Cerebellar cortex (tissue), 1 donor: ENCODE results near the gene EBP.
"Not testable (repeated sequence)": the region's sequence is repeated elsewhere in the genome, so short reads cannot be mapped to it uniquely, and the experiment has no call there.

Experiments
- DNase-seq: peaks from one replicate; pipeline ENCODE4 v3.0.0-alpha.2; 2015; ENCODE audit warnings: low spot score

Gene EBP

DNA sequence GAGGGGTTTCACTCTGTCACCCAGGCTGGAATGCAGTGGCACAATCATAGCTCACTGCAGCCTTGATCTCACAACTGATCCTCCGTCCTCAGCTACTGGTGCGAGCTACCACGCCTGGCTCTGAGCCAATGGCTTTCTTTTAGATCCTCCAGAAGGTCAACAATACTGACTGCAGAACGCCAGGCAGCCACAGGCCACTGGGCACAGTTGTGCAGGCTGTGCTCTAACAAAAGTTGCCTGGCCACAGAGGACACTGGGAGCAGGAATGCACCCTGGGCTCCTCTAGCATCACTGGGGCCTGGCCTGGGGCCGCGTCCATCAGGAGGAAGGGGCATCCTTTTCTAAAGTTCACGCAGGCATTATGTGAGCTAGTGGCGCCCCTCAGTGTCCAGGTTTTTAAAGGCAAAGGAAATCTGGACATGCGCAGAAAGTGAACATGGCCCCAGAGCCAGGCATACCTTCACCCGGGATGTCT is 27.7 kb upstream of the EBP start:
- peak; percentile 35 for DNase-seq

DNA sequence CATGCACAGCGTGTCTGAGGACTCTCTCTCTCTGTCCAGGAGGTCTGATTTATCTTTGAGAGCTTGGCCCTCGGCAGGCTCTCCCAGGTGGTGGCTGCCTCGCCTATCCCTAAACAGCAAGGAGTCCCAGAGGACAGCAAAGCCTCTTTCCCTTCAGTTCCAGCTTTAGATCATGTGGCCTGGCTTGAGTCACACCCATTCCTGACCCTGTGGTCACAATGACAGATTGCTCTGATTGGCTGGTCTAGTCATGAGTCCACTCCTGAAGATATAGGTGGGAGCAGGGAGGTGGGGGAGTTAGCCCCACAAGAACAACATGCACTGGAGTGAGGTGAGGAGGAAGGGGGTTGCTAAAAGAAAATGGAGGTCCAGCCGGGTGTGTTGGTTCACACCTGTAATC is 24.9 kb upstream of the EBP start:
- no peak for DNase-seq

DNA sequence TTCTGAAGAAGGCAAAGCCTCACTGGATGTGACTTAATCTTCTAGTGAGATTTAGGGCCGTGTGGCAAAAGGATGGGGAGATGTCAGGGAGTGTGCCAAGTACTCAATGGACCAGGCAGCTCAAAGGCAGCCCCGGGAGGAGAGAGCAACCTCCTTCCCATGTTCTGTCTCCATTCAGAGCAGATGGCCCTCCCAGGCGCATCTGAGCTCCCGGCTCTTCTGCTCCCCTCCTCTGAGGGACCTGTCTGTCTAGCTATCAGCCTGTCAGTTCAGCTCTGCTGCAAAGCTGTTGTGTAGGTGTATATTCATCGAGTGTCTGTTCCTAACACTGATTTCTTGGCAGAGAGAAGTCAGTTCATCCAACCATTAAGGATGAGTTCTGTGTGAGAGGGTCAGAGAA is 23.7 kb upstream of the EBP start:
- DNase-seq, result peak; percentile 38

DNA sequence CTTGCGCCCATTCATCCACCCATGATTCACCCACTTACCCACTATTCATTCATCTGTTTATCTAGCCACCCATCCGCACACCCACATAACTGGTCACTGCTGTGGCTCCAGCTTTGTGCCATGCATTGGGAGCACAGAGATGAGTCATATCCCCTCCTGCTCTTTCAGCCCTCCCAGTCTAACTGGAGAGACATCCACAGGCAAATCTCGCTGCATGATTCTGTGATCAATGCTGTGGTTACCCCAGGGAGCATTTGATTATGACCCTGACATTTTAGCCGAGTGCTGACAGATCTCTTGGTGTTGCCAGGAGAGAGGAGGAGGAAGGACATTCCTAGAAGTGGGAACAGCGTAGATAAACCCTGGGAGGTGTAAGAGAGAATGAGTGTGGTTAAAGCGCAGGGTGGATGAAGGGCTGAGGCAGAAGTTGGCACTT is 23.2 kb upstream of the EBP start:
- no peak for DNase-seq

DNA sequence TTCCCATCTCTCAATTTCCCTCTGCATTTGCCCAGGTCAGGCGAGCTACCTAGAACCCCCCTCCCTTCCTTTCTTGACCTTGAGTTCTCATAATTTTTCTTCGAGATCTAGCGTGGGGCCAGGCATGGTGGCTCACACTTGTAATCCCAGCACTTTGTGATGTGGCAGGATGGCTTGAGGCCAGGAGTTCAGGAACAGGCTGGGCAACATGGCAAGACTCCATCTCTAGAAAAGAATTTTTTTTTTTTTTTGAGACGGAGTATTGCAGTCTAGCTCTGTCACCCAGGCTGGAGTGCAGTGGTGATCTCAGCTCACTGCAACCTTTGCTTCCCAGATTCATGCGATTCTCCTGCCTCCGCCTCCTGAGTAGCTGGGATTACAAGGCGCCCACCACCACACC is 17.3 kb upstream of the EBP start:
- no peak for DNase-seq

DNA sequence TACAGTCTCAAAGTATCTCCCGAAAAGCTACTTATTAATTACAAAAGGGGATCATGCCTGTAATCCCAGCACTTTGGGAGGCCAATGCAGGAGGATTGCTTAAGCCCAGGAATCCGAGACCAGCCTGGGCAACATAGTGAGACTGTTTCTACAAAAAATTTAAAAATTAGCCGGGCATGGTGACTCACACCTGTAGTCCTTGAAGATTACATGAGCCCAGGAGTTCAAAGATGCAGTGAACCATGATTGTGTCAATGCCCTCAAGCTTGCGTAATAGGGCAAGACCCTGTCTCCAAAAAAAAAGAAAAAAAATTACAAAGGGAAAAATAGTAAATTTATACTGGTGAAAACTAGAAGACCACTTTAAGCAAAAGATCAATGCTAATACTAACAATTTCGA is 16.1 kb upstream of the EBP start:
- no peak for DNase-seq

DNA sequence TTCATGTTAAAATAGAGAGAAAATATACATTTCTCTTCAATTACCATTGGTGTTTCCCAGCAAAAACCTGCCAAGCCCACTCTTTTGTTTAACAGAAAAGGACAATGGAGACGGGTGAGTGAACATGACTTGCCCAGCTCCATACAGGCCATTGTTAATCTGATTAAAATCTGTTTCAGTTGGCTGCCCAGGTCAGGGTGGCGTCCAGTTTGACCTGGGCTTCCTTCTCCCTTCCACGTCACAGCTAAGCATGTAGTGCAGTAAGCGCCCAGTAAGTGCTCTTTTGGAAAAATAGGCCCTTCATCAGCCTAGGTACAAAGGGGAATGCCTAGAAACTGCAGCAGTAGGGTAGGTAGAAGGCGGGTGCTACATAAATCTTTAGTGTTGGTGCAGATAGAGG is 14.4 kb upstream of the EBP start:
- no peak for DNase-seq

DNA sequence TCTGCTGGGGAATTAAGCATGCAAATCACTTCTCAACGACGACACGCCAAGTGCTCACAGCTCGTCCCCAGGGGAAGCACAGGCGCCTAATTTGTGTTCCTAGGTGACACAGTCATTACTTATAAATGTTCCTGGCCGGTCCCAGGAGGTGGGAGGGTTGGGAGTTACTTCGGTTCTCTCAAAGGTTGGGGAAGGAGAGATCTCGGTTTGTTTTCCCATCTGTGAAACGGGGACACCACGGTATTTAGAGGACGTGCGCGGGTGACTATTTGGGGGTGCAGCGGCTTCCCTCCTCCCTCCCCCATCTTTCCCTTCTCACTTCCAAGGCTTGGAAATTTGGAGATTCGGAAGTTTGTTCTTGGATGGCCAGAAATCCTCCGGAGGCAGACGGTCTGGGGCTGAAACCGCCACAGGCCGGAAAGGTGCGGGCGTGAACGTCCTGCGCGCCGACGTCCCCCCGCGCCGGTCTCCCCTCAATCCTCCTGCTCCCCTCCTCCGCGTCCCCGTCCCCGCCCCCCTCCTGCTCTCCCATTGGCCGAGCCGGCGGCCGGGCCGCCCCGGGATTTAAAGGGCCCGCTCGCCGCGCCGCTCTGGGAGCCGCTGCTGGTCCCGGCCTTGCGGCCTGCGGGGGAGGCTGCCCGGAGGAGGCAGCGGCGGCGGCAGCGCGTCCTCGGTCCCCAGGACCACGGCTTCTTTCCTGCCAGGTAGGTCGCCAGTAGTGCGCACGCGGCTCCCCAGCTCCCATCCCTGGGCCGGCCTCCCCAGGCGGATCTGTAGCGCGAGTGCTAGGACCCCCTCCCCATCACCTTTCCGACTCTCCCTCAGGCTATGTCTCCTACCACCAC is 13.0 kb upstream of the EBP start, which contains the start of gene PORCN:
PORCN (plus strand) TSS at position 593 of the 845 bp plus-strand sequence. CDS start 829 bp downstream, outside the sequence.
- DNase-seq, result peak; percentile 75

DNA sequence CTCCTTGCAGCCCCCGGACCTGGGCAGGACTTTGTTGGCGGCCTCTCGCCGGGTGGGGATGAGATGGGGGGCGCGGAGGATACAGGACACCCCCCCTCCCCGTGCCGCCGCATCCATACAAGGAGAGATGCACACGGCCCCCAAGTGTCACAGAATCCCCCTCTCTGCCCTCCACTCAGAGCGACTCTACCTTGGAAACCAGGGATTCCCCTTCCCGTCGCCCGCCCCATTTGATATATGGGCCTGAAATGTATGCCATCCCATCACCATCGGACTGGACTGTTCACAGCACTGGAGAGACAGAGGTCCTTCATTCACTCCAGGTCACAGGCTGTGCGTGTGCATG is 12.4 kb upstream of the EBP start:
- no peak for DNase-seq

DNA sequence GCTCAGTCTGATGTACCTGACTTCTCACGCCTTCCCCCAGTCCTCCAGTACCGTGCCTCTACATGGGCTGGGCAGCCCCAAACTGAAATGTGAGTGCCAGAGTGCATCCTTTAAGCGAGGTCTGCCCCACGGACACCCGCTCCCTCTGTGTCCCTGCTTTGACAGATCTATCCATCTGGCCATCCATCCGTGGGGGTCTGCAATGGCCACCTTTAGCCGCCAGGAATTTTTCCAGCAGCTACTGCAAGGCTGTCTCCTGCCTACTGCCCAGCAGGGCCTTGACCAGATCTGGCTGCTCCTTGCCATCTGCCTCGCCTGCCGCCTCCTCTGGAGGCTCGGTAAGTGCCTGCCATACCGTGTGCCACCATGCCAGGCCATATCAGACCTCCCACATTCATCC is 12.0 kb upstream of the EBP start:
- DNase-seq, result peak; percentile 18

DNA sequence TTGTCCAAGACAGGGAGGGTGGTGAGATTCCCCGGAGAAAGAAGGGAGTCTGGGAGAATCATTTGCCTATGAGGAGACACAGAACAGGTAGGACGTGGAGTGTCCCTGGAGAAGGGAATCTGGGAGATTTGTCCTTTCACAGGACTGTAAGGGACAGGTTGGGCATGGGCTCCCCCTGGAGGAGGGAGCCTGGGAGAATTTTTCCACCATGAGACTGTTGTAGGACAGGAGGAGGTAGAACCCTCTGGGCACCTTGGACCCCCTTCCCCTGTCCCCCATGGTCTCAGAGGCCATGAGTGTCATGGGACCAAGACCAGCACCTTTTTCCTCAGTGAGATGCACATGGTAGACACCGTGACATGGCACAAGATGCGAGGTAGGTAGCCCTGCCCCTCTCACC is 10.0 kb upstream of the EBP start:
- DNase-seq, result peak; percentile 19

DNA sequence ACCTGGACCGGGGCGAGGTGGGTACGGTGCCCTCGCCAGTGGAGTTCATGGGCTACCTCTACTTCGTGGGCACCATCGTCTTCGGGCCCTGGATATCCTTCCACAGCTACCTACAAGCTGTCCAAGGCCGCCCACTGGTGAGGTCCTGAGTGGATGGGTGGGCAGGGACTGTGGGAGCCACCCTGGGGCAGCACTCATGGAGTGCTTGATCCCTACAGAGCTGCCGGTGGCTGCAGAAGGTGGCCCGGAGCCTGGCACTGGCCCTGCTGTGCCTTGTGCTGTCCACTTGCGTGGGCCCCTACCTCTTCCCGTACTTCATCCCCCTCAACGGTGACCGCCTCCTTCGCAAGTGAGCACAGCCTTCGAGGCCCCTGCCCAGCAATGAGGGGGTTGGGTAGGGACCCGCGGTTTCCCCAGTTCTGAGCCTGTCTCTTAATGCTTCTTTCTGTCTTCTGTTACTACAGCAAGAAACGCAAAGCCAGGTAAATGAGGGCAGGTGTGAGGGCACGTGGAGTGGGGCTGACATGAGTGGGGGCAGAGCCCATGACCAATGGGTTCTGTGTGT is 9.2 kb upstream of the EBP start:
- no peak for DNase-seq

DNA sequence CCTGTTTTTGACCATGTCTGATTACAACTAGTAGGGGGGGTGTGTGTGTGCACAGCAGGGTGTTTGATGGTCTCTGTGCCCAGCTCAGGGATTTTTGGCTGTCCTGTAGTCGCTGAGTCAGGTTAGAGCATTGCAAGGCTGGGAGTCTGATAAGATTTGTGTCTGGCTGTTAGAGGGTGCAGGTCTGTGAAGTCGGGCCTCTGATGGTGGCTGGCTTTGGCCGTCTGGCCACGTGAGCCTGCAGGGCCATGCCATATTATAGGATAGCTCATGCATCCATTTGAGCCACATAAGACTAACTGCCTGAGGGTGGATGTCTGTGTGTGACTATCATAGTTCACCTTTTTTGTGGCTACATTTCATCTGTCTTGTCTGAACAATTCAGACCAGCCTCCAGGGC is 7.9 kb upstream of the EBP start:
- no peak for DNase-seq

DNA sequence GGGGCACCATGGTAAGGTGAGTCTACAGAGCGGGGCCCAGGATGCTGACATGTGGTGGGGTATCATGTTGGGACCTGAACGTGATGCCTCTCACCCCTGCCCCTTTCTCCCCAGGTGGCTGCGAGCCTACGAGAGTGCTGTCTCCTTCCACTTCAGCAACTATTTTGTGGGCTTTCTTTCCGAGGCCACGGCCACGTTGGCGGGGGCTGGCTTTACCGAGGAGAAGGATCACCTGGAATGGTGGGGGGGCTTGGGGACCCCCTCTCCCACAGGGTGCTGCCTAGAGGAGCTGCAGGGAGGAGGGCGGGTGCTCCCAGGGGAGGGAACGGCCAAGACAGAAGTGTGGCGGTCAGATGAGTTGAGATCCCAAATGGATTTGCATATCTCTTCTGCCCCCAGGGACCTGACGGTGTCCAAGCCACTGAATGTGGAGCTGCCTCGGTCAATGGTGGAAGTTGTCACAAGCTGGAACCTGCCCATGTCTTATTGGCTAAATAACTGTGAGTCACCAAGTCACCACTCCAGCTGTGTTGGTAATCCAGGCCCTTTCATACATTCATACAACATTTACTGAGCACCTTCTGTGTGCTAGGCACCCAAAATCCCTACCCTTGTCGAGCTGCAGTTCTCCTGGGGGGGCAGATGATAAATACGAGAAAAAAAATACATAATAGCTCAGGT is 7.3 kb upstream of the EBP start:
- DNase-seq, result no peak

DNA sequence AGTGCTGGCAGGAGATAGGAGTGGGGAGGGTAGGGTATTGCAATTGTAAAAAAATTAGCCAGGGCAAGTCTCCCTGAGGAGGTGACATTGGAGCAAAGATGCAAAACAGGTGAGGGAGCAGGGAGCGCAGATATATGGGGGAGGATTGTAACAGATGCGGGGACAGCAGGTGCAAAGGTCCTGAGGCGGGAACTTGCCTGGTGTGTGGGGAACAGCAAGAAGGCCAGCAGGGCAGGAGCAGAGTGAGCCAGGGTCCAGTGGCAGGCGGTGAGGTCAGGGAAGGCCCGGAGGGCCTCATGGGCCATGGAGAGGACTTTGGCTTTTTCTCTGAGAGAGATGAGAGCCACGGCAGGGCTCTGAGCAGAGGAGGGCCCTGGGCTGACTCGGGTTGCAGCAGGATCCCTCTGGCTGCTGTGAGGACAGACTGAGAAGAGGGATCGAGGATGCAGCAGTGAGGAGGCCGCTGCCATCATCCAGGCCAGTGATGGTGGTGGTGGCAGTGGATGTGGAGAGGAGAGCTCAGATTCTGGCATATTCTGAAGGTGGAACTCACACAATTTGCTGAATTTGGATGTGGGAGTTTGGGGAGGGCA is 6.6 kb upstream of the EBP start:
- no peak for DNase-seq

DNA sequence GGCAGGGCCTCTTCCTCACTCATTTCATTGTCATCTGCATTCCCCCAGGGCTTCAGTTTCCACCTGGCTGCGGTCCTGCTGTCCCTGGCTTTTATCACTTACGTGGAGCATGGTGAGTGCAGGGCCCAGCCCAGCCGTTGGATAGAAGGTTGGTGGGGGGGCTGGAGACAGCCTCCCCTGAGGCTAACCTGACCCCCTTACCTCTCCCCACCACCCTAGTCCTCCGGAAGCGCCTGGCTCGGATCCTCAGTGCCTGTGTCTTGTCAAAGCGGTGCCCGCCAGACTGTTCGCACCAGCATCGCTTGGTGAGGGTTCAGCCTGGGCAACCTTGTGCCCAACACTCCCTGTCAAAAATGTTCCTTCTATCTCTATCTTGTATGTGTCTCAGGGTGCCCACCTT is 5.8 kb upstream of the EBP start:
- DNase-seq, result no peak

DNA sequence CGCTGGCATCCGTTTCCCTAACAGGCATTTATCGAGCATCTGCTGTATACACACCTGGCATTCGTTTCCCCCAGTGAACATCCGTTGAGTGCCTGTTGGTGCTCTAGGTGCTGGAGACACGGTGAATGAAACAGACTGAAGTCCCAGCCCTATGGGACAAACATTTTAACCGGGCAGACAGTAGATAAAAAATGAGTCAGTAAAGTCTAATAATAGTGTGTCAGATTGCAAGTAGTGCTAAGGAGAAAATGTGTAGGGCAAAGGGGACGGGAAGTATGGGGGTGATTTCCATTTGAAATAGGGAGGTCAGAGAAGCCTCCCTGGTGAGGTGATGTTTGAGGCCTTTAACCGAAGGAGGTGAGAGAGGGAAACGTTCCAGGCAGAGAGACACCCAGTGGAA is 5.3 kb upstream of the EBP start:
- DNase-seq, result no peak

DNA sequence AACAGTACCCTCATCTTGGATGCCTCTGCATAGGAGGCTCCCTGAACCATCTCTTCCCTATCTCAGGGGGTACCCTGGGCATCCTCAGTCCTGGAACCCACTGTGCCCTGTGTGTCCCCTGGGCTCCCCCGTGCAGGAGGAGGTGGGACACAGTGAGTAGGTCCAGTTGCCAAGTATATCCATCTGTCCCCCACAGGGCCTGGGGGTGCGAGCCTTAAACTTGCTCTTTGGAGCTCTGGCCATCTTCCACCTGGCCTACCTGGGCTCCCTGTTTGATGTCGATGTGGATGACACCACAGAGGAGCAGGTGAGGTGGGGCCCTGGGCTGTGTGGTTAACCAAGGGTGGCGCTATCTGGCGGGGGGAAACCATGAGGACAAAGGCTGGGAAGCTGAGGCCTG is 4.6 kb upstream of the EBP start:
- DNase-seq, result no peak

DNA sequence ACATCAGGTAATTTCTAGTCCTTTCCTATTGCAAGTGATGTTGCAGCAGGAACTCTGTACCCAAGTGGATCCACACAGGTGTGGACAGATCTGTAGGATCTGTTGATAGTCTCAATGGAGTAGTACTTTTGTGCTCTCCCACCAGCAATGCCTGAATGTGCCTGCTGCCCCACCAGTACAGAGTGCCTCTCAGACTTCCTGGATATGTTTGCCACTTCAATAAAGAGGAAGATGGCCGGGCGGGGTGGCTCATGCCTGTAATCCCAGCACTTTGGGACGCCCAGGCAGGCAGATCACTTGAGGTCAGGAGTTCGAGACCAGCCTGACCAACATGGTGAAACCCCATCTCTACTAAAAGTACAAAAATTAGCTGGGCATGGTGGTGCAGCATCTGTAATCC is 2.1 kb upstream of the EBP start:
- DNase-seq, result not testable (repeated sequence)

DNA sequence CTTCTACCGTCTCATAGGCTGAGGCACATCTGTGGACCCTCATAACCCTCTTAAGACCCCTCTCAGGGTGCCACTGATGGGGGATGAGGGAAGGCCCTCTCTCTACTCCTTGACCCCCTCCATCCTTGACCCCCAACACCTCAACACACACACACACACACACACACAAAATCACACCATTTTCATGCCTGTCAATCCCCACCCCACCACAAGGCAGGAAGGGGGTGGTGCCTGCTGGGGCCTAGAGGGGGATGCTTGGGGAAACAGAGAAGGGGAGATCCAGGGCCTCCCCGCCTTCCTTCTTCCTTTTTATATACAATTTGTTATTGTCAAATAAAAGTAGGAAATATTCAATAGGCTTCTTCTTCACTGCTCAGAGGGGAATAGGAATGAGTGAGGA is 1.2 kb upstream of the EBP start:
- DNase-seq, result no peak

DNA sequence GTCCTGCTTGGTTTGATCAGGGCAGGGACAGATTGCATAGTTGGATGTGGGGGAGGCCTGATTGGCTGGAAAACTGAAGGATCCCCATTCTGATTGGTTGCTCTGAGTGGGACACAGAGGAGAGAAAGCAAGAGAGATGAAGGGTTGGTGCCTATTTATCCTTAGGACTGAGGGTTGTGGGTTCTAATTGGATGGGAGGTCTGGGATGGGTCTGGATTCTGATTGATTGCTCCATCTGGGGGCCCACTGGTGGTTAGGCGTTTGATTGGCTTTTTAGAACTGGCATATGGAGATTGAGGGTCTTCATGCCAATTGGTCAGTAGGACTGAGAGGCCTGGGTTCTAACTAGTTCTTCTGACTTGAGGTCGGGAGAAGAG is 644 bp upstream of the EBP start:
- peak; percentile 50 for DNase-seq

DNA sequence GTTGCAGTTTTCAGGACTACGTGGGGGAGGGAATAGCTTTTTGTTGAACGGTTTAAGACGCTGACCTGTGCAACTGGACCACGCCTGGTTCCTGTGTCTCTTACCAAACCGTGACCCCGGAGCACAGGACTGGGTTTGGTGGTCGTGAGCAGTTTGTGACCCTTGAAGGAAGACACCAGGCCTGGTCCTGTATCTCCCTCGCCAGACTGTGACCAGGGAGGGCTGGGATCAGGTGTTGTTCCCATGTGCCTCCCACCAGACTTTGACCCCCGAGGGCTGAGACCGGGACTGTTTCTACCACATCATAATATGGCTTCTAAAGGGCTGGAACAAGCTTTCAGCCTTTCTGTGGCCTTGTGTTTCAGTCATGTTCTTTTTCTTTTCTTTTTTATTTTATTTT is 683 bp downstream of the EBP start:
- DNase-seq, result no peak

DNA sequence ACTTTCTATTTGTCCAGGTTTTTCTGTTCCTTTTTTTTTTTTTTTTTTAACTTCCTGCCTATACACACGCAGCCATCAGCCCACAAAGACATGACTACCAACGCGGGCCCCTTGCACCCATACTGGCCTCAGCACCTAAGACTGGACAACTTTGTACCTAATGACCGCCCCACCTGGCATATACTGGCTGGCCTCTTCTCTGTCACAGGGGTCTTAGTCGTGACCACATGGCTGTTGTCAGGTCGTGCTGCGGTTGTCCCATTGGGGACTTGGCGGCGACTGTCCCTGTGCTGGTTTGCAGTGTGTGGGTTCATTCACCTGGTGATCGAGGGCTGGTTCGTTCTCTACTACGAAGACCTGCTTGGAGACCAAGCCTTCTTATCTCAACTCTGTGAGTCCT is 2.1 kb downstream of the EBP start:
- DNase-seq, result no peak
